HEK293 (cell line): ENCODE measurements around the gene VPS26C.

ENCODE experiments used
- BCL11B ChIP-seq: fragments of 450-650 bp; formaldehyde crosslinking; IDR thresholded peaks from 2 replicates; pipeline ENCODE4 v1.5.1; 2016; ENCODE audit warnings: low read depth, missing biosample characterization, missing genetic modification characterization
- GLIS2 ChIP-seq: fragments of 450-650 bp; formaldehyde crosslinking; IDR thresholded peaks from 2 replicates; pipeline ENCODE4 v1.5.1; 2016; ENCODE audit warnings: missing biosample characterization, missing genetic modification characterization
- KLF7 ChIP-seq: fragments of 450-650 bp; formaldehyde crosslinking; IDR thresholded peaks from 2 replicates; pipeline ENCODE4 v1.5.1; 2016; ENCODE audit warnings: missing biosample characterization, missing genetic modification characterization, borderline replicate concordance
- KLF9 ChIP-seq: fragments of 450-650 bp; formaldehyde crosslinking; IDR thresholded peaks from 2 replicates; pipeline ENCODE4 v1.5.1; 2016; ENCODE audit warnings: missing biosample characterization, missing genetic modification characterization, low read depth
- PRDM2 ChIP-seq: fragments of 450-650 bp; formaldehyde crosslinking; IDR thresholded peaks from 2 replicates; pipeline ENCODE4 v1.5.1; 2016; ENCODE audit warnings: missing biosample characterization, missing genetic modification characterization, borderline replicate concordance
- SP3 ChIP-seq: fragments of 450-650 bp; formaldehyde crosslinking; IDR thresholded peaks from 2 replicates; pipeline ENCODE4 v1.5.1; 2016; ENCODE audit warnings: missing biosample characterization, missing genetic modification characterization
- SP7 ChIP-seq: fragments of 450-650 bp; formaldehyde crosslinking; IDR thresholded peaks from 2 replicates; pipeline ENCODE4 v1.5.1; 2016; ENCODE audit warnings: missing biosample characterization, missing genetic modification characterization
- TSHZ1 ChIP-seq: fragments of 450-650 bp; formaldehyde crosslinking; IDR thresholded peaks from 2 replicates; pipeline ENCODE4 v1.5.1; 2016; ENCODE audit warnings: missing biosample characterization, missing genetic modification characterization, borderline replicate concordance
- ZBTB20 ChIP-seq: fragments of 450-650 bp; formaldehyde crosslinking; IDR thresholded peaks from 2 replicates; pipeline ENCODE4 v1.5.1; 2016; ENCODE audit warnings: missing biosample characterization, missing genetic modification characterization
- ZBTB21 ChIP-seq: fragments of 450-650 bp; formaldehyde crosslinking; IDR thresholded peaks from 2 replicates; pipeline ENCODE4 v1.5.1; 2017; ENCODE audit warnings: missing biosample characterization, missing genetic modification characterization
- ZBTB48 ChIP-seq: fragments of 450-650 bp; formaldehyde crosslinking; IDR thresholded peaks from 2 replicates; pipeline ENCODE4 v1.5.1; 2016; ENCODE audit warnings: missing biosample characterization, missing genetic modification characterization
- ZFHX2 ChIP-seq: fragments of 450-650 bp; formaldehyde crosslinking; conservative IDR thresholded peaks from 2 replicates; pipeline ENCODE4 v1.5.1; 2016; ENCODE audit warnings: missing biosample characterization, missing genetic modification characterization
- ZIC2 ChIP-seq: fragments of 450-650 bp; formaldehyde crosslinking; IDR thresholded peaks from 2 replicates; pipeline ENCODE4 v1.5.1; 2016; ENCODE audit warnings: missing biosample characterization, missing genetic modification characterization
- ZNF10 ChIP-seq: fragments of 450-650 bp; formaldehyde crosslinking; IDR thresholded peaks from 2 replicates; pipeline ENCODE4 v1.5.1; 2017; ENCODE audit warnings: missing biosample characterization, missing genetic modification characterization
- ZNF155 ChIP-seq: fragments of 450-650 bp; formaldehyde crosslinking; IDR thresholded peaks from 2 replicates; pipeline ENCODE4 v1.5.1; 2016; ENCODE audit warnings: missing biosample characterization, missing genetic modification characterization
- ZNF394 ChIP-seq: fragments of 450-650 bp; formaldehyde crosslinking; IDR thresholded peaks from 2 replicates; pipeline ENCODE4 v1.5.1; 2016; ENCODE audit warnings: missing biosample characterization, missing genetic modification characterization, mild to moderate bottlenecking, moderate library complexity, borderline replicate concordance
- ZNF549 ChIP-seq: fragments of 450-650 bp; IDR thresholded peaks from 2 replicates; pipeline ENCODE4 v1.5.1; 2018; ENCODE audit warnings: missing biosample characterization, missing genetic modification characterization, mild to moderate bottlenecking, inconsistent platforms, moderate library complexity
- ZNF600 ChIP-seq: fragments of 450-650 bp; formaldehyde crosslinking; IDR thresholded peaks from 2 replicates; pipeline ENCODE4 v1.5.1; 2016; ENCODE audit warnings: missing biosample characterization, missing genetic modification characterization
- ZNF654 ChIP-seq: fragments of 450-650 bp; formaldehyde crosslinking; IDR thresholded peaks from 2 replicates; pipeline ENCODE4 v1.5.1; 2016; ENCODE audit warnings: low read depth, missing biosample characterization, missing genetic modification characterization
- ZNF664 ChIP-seq: fragments of 450-650 bp; formaldehyde crosslinking; IDR thresholded peaks from 2 replicates; pipeline ENCODE4 v1.5.1; 2016; ENCODE audit warnings: missing biosample characterization, missing genetic modification characterization
- ZSCAN16 ChIP-seq: fragments of 450-650 bp; formaldehyde crosslinking; IDR thresholded peaks from 2 replicates; pipeline ENCODE4 v1.5.1; 2016; ENCODE audit warnings: missing biosample characterization, missing genetic modification characterization
- ZSCAN30 ChIP-seq: fragments of 450-650 bp; IDR thresholded peaks from 2 replicates; pipeline ENCODE4 v1.5.1; 2018; ENCODE audit warnings: missing biosample characterization, mild to moderate bottlenecking, missing genetic modification characterization, moderate library complexity
- TF ChIP-seq, protein P1 (sequence below): fragments of 450-650 bp; formaldehyde crosslinking; IDR thresholded peaks from 2 replicates; pipeline ENCODE4 v1.5.1; 2016; ENCODE audit warnings: missing biosample characterization, missing genetic modification characterization
- TF ChIP-seq, protein P2 (sequence below): fragments of 450-650 bp; formaldehyde crosslinking; IDR thresholded peaks from 2 replicates; pipeline ENCODE4 v1.5.1; 2016; ENCODE audit warnings: missing biosample characterization, missing genetic modification characterization
- TF ChIP-seq, protein P3 (sequence below): fragments of 450-650 bp; formaldehyde crosslinking; IDR thresholded peaks from 2 replicates; pipeline ENCODE4 v1.5.1; 2017; ENCODE audit warnings: missing biosample characterization, missing genetic modification characterization

VPS26C gene

DNA sequence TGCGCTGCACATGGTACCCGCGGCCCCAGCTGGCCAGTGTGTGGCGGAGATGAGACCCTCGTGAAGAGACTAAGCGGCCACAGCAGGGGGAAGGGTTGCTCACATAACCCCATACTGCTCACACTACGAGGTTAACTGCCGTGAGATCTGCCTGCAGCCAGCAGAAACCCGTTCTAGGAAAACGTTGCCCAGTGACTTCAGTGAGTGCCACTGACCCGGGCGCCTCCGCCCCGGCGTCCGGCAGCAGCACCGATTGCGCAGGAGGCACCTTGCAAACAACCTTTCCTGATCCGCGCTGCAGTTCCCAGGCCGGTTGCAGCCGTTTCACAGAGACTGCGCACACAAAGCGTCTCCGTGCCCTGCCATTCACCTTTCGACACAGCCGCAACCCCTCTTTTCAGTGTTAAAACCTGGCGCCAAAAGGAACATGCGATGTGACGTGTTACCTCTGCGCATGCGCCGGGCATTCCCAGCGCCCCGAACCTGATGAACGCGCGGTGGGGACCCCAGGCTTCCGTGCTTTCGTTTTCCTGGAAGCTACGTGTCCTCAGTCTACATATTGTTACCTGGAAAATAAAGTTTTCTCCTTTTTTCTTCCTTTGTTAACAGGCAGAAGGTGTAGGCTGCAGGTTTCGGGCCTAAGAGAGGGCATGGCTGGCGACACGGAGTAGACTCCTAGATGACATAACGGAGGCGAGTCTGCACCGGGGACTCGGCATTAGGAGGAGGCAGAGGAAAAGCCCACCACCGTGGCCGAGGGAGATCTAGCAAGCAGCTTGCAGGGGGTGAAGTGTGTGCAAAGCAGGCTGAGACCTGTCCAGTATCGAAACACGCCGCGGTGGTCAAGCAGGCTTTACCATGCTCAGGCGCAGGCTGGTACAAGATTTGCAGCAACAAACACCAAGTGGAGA, 8.9 kb downstream of the VPS26C start (continued):
- peak; percentile 86; the same call in 1 of the 2 replicates for TF ChIP-seq ZBTB20 (tag by site-specific recombination)
- 0 out of 2 replicates have a peak, but pooled peaks have one; percentile 8 for TF ChIP-seq ZSCAN16
- TF ChIP-seq ZBTB48 (tag by site-specific recombination) = peak; percentile 81
- peak; percentile 53 for TF ChIP-seq SP7 (tag by site-specific recombination)
- TF ChIP-seq, protein P1, sequence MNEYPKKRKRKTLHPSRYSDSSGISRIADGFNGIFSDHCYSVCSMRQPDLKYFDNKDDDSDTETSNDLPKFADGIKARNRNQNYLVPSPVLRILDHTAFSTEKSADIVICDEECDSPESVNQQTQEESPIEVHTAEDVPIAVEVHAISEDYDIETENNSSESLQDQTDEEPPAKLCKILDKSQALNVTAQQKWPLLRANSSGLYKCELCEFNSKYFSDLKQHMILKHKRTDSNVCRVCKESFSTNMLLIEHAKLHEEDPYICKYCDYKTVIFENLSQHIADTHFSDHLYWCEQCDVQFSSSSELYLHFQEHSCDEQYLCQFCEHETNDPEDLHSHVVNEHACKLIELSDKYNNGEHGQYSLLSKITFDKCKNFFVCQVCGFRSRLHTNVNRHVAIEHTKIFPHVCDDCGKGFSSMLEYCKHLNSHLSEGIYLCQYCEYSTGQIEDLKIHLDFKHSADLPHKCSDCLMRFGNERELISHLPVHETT (tag by site-specific recombination) = no peak
- TF ChIP-seq ZFHX2 (tag by site-specific recombination) = peak; percentile 61
- TF ChIP-seq ZNF10 (tag by site-specific recombination) = peak; percentile 89
- TF ChIP-seq TSHZ1 = no peak
- TF ChIP-seq SP3 (tag by site-specific recombination) = peak; percentile 26; the same call in 1 of the 2 replicates
- 0 out of 2 replicates have a peak, but pooled peaks have one; percentile 10 for TF ChIP-seq BCL11B (tag by site-specific recombination)
- no peak for TF ChIP-seq ZNF155 (tag by site-specific recombination)
- TF ChIP-seq ZIC2 (tag by site-specific recombination) = peak; percentile 100
- TF ChIP-seq, protein P2, sequence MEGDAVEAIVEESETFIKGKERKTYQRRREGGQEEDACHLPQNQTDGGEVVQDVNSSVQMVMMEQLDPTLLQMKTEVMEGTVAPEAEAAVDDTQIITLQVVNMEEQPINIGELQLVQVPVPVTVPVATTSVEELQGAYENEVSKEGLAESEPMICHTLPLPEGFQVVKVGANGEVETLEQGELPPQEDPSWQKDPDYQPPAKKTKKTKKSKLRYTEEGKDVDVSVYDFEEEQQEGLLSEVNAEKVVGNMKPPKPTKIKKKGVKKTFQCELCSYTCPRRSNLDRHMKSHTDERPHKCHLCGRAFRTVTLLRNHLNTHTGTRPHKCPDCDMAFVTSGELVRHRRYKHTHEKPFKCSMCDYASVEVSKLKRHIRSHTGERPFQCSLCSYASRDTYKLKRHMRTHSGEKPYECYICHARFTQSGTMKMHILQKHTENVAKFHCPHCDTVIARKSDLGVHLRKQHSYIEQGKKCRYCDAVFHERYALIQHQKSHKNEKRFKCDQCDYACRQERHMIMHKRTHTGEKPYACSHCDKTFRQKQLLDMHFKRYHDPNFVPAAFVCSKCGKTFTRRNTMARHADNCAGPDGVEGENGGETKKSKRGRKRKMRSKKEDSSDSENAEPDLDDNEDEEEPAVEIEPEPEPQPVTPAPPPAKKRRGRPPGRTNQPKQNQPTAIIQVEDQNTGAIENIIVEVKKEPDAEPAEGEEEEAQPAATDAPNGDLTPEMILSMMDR (tag by site-specific recombination) = peak; percentile 95
- peak; percentile 74 for TF ChIP-seq ZNF600 (tag by site-specific recombination)
- TF ChIP-seq ZNF394 (tag by site-specific recombination) = peak; percentile 33; the same call in 1 of the 2 replicates
- TF ChIP-seq ZNF654 (tag by site-specific recombination) = no peak
- 0 out of 2 replicates have a peak, but pooled peaks have one; percentile 13 for TF ChIP-seq KLF9 (tag by site-specific recombination)
- no peak for TF ChIP-seq ZNF664 (tag by site-specific recombination)
- no peak for TF ChIP-seq ZNF549 (tag by site-specific recombination)
- 0 out of 2 replicates have a peak, but pooled peaks have one; percentile 14 for TF ChIP-seq ZSCAN30 (tag by site-specific recombination)
- TF ChIP-seq, protein P3, sequence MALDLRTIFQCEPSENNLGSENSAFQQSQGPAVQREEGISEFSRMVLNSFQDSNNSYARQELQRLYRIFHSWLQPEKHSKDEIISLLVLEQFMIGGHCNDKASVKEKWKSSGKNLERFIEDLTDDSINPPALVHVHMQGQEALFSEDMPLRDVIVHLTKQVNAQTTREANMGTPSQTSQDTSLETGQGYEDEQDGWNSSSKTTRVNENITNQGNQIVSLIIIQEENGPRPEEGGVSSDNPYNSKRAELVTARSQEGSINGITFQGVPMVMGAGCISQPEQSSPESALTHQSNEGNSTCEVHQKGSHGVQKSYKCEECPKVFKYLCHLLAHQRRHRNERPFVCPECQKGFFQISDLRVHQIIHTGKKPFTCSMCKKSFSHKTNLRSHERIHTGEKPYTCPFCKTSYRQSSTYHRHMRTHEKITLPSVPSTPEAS (tag by site-specific recombination) = 0 out of 2 replicates have a peak, but pooled peaks have one; percentile 7
- TF ChIP-seq PRDM2 (tag by site-specific recombination) = no peak
- TF ChIP-seq GLIS2 (tag by site-specific recombination) = peak; percentile 26; the same call in 1 of the 2 replicates
- TF ChIP-seq KLF7 (tag by site-specific recombination) = no peak
- peak; percentile 78; the same call in 1 of the 2 replicates for TF ChIP-seq ZBTB21 (tag by site-specific recombination)
